Measurements from ENCODE around the gene SLC38A2.

DNA sequence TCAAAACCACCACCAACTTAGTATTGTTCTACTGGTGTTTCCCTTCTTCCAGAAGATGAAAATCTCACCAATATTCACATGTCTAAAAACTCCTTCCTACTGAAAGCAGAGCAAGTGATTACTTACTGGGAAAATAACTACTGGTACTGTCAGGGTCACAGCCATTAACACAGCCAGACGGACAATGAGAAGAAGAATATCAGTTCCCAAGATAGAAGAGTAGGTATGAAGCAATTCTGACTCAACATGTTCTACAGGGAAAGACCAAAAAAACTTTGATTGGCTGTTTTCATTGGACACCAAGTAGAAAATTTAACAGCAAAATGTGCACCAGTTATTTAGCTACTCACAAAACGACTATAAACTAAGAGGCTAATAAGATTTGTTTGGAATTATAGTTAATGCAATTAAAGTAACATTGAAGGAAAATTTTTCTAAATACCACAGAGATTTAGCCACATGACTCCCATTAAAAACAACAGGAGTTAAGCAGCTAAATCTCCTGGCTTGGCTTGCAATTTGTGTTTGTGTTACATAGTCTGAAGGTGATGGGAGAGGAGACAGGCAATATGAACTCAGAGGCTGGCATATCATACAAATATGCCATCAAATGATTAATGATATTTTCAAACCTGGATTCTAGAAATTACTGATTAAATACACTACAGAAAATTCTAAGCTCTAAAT lies 9.5 kb downstream of the SLC38A2 start:
- TF ChIP-seq, protein P1, sequence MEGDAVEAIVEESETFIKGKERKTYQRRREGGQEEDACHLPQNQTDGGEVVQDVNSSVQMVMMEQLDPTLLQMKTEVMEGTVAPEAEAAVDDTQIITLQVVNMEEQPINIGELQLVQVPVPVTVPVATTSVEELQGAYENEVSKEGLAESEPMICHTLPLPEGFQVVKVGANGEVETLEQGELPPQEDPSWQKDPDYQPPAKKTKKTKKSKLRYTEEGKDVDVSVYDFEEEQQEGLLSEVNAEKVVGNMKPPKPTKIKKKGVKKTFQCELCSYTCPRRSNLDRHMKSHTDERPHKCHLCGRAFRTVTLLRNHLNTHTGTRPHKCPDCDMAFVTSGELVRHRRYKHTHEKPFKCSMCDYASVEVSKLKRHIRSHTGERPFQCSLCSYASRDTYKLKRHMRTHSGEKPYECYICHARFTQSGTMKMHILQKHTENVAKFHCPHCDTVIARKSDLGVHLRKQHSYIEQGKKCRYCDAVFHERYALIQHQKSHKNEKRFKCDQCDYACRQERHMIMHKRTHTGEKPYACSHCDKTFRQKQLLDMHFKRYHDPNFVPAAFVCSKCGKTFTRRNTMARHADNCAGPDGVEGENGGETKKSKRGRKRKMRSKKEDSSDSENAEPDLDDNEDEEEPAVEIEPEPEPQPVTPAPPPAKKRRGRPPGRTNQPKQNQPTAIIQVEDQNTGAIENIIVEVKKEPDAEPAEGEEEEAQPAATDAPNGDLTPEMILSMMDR (IDR thresholded peaks at IDR 0.05; ENCODE audit: low read depth, low read length, poor library complexity, severe bottlenecking) = no peak
- no peak for TF ChIP-seq EZH2phosphoT487 (IDR thresholded peaks at IDR 0.05; ENCODE audit: borderline replicate concordance, low read length)

Measured in DOHH2 (cell line).